Dermis blood vessel endothelial cell (primary cell): ENCODE data around the gene HOXD9. TPM values are rescaled to one million over a fixed set of nuclear protein-coding genes. Genes with fewer than 3 reads are reported as not detected.

Experiments
- DNase-seq: peaks from one replicate; pipeline ENCODE4 v3.0.0; 2010
- total RNA-seq: library from RNA; depleted of rRNA; stranded (reverse); fragments of >200 nt; gene quantifications from 2 replicates; pipeline ENCODE4 v1.2.3, GENCODE V29; 2014

The HOXD9 gene
- total RNA-seq, 1 donor from 2014 or later = 24.5 TPM

DNA sequence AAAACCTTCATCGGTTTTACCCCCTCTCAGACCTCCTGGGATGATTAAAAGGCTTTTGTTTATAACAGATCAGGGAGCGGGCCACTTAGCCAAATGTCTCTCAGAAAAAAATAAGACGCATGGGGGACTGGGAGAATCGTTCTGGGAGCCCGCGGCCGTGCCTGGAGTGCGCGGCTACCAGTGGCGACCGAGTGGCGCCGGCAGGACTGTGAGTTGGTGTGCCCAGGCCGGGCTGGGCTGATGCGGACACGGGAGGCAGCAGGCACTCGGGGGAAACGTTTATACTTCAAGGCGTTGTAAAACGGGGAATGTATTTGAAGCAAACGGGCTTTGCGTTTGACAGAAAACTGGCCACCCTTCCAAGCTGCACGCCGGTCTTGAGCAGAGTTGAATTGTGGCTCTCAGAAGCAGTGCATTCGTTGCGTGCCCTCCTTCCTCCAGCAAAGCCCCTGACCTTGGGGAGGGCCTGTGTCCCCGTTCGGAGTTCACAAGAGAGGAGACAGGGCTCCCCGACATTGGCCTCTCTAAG, 10.6 kb upstream of the HOXD9 start:
- DNase-seq = no peak

DNA sequence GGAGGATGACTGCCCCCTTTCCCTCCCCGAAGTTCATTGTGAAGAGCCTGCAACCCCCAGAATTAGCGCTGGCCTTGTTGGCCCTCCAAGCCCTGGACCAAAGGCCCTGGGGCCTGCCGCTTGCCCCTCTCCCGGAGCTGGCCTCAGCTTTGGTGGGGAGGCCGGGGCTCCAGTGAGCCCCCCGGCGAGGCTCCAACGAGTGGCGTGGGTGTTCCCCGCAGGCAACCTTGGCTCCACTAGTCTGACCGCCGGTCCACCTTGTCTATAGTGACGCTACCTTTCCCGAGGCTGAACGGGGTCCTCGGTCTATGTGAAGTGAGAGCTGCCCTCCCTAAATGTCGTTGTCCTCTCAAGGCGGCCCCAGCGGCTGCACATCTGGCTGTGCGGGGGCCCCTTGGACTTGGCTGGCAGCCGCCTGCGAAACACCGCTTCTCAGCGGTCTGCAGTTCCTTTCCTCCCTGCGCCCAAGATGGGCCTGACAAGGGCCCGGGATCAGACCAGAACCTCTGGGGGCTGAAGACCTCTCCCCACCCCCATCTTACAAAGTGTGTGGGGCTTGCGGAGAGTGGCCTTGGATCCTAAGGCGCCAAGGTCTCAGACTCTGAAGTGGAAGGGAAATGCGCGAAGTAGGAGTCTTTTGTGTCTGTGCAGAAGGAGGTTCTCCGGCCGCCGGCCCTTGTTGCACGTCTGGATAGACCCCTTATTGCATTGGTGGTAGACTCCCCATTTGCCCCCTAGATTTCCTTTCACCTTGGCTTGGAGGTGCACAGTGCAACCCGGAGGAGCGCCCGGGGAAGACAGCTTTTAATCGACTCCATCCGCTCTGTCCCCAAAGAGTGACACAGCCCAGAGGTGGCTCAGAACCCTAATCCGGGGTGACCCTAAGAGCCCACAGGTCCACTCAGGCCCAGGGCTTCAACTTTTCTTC, 9.9 kb upstream of the HOXD9 start:
- DNase-seq = no peak

DNA sequence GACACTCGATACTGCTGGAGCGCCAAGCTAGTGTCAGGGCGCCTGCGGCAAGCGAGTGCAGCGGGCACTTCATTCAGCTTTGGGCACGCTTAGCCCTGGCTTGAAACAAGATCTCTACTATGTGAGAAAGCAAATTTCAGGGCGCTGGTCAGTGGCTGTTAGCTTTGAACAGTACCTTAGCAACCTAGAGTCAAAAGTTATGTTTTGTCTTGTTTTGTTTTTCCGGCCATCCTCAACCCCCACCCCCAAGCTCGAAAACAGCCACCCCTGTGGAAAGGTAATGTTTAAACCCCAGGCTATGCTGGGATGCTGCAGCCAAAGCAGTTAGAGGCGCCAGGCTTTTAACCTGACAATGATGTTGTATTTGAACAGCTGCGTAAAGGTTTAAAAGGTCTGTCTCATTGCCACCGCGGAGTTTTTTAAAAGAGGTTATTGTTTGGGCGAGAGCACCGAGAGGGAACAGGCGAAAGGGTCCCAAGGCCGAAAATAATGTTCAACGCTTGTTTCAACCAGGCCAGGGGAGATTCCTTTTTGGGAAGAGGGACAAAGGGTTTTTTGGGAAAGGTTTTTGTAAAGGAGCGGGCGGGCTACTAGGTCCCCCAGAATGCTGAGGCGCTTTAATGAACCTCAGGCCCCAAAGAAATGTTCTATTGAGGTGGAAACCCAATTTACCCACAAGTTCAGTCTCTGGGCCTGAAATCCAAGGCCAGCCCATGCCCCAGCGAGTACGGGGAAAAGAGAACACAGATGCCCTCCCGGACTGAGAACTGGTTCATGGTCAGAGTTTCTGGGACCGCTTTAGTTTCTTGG, 8.2 kb upstream of the HOXD9 start:
- DNase-seq = no peak

DNA sequence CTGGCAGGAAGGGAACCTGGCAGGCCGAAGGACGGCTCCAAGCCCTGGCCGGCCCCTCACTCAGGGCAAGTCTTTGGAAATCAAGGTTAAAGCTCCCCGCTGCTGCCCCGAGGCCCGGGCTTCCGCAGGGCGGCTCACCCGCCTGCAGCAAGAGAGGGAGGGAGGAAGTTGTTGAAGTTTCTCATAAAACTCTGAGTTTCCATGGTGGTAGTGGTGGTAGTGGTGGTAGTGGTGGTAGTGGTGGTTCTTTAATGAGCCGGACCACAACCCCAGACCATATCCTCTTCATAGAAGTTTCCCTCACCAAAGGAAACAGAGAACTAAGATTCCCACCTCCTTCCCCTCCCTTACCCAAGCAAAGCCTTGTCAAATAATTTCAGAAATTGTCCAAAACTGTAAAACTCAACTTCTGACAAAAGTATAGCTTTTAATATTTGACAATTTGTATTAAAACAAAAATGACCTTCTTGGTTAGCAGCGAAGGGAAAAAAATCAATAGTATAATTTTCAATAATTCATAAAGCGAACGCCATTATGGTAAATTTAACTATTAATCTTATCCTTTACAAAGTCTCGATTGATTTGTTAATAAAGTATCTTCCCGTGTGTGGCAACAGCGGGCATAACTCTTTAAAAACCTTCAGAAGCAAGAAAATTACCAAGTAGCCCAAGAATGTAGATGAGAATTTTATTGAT, 7.4 kb upstream of the HOXD9 start:
- no peak for DNase-seq

DNA sequence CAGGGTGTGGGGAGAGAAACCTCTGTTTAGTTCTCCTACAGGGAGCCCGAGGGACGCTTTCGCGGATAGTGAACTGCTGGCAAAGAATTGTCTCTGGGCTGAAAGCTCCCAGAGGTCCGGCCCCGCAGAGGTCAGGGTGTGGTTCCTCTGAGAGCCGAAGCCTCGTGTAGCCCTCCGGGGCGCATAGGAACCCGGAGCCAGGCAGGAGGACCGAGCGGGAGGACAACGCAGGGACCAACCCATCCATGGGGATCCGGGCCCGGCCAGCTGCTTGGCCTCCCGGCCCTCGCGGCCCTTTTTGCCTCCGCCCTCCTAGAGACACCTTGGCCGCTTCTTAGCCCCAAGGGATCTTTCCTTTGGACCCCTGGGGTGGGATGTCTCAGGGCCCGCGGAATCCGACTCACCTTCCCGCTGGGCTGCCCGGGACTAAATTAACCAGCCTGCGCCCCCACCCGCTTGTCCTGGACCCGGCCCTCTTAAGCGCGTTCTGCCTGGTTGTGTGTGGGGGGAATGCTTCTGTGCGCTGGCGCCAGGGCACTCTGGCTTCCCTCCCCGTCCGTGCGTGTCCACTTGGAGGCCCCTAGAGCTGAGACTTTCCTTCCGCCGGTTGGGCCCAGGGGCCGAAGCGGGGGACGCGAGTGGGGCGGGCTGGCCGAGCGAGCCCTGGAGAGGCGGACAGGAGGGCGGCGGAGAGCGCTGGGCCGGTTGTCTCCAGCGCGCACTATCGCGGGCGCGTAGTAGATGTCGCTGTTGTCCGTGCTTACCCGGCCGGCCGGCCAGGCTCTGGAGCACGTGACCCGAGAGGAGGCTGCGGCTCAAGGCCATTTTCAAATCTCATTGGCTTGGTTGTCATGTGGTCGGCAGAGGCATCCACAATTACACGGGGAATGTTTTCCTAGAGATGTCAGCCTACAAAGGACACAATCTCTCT, 6.4 kb upstream of the HOXD9 start, which contains the start of gene HOXD10:
Gene HOXD10, plus strand, starts transcription at position 896 of the 931 bp plus-strand sequence. CDS start 56 bp downstream, outside the sequence.
- DNase-seq = peak; percentile 98

DNA sequence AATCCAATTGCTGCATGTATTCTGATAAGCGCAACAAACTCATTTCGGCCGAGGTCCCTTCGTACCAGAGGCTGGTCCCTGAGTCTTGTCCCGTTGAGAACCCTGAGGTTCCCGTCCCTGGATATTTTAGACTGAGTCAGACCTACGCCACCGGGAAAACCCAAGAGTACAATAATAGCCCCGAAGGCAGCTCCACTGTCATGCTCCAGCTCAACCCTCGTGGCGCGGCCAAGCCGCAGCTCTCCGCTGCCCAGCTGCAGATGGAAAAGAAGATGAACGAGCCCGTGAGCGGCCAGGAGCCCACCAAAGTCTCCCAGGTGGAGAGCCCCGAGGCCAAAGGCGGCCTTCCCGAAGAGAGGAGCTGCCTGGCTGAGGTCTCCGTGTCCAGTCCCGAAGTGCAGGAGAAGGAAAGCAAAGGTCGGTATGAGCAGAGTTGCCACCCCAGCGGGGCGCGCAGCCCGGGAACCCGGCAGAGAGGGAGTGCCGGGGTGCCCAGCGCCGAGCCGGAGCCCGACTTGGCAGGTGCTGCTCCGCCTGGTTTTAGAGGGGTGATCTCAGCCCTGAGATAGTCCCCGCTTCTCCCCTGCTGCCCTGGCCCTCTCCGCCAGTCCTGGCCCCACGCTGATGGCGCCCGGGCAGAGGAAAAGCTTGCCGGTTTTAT, 5.2 kb upstream of the HOXD9 start:
- DNase-seq = peak; percentile 64

DNA sequence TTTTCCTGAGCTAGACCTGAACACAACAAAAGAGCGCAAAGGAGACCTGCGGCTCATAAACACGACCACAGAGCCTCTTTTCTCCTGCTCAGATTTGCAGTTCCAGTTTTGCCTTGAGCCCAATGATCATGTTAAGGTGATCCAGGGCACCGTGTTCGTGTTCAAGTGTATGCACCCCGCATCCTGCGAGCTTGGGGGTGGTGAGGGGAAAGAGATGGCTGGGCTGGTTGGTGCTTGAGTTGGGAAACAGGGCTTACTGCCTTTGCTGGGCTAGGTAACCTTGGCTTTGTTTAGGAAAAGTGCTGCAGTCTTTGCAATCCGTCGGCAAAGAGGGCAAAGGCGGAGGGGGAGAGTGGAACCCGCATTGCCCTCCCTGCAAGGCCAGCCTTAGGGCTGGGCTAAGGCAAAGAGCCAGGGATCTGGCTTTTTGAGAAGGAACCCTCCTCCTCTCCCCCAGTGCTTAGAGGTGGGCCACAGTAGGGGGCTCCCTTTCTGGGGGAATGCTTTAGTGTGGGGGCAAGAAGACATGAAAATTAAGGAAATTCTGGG, 4.6 kb upstream of the HOXD9 start:
- peak; percentile 42 for DNase-seq

DNA sequence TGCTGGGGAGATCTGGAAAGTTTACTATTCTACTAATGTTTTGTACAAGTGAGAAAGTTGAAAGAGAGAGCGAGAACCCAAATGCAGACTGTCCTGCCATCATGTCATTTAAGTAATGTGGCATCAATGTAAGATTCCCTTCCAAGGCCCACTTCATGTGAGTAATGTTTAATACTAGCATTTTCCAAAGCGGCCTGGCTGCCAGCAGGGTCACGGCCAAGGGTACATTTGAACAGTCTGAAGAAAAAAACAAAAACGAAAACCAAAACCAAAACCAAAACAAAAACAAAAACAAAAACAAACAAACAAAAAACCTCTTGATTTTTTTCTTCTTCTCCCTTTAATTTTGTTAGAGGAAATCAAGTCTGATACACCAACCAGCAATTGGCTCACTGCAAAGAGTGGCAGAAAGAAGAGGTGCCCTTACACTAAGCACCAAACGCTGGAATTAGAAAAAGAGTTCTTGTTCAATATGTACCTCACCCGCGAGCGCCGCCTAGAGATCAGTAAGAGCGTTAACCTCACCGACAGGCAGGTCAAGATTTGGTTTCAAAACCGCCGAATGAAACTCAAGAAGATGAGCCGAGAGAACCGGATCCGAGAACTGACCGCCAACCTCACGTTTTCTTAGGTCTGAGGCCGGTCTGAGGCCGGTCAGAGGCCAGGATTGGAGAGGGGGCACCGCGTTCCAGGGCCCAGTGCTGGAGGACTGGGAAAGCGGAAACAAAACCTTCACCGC, 3.7 kb upstream of the HOXD9 start:
- DNase-seq = peak; percentile 92

DNA sequence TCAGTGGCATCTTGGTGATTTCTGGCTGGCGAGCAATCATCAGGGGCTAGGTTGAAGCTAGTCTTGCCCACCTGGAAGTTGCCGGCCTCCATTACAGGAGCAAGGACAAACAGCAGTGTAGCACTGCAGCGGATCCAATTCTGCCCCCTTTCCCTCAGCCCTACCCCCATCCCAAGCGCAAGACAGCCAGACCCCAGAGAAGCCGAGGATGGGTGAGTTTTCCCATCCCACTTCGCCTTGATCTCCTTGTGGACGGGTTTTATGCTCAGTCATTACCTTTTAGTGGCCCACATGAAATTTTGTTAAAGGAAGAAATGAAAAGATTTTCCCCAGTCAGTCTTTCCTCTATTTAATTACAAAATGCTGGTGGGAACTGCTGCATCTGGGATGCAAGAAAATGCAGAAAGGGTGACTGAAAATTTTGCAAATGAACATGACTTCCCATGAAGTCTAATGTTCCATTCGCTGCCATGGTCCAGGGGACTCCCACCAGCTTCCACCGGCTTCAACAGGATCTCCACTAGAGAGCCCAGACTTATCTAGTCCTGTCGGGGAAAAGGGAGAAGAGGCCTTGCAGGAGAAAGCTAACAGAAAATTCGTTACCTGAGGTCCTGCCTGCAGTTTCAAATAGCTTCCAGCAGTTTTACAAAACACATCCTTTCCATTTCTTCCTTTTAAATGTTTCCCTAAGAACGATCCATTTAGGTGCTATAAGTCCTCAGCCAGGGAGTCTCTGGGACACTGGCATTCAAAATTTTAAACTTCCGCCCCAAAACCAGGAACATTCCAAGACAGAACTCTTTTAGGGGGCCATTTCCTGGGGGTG, 1.9 kb upstream of the HOXD9 start:
- DNase-seq = peak; percentile 63

DNA sequence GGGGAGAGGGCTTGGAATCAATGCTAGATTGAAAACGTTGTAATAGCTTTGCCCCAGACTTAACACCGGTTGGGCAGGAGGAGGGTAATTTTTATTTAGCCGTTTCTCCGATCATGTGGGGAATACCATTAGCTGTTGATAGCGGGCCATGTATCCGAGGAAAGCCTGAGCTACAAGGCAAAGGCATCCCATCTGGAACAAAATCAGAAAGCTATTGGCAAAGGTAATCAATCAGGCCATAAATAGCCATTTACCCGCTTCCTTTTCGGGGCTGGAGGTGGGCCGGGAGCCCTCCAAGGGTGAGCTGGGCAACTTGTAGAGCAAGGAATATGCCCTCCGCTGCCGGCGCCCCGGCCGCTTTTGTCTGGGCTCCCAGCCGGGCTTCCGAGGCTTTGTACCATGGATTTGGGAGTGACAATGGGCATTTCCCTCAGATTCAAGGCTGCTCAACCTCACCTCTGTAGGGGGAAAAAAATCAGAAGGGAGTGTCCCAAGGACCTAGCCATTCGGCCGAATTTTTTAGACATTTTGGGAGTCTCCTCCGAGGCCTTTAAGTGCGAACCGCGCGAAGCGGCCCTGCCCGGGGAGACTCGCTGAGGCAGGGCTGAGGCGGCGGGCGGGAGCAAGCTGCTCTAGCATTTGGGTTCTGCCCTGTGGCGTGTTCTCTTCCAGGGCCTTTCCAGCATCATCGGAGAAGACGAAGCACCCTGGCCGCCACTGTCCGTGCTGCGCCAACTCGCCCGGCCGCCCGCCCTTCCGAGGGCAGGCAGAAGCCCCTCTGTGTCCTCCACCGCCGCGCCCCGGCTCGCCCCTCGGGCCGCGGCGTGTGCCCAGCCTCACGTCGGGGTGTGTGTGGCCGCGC, 1.1 kb upstream of the HOXD9 start:
- peak; percentile 61 for DNase-seq

DNA sequence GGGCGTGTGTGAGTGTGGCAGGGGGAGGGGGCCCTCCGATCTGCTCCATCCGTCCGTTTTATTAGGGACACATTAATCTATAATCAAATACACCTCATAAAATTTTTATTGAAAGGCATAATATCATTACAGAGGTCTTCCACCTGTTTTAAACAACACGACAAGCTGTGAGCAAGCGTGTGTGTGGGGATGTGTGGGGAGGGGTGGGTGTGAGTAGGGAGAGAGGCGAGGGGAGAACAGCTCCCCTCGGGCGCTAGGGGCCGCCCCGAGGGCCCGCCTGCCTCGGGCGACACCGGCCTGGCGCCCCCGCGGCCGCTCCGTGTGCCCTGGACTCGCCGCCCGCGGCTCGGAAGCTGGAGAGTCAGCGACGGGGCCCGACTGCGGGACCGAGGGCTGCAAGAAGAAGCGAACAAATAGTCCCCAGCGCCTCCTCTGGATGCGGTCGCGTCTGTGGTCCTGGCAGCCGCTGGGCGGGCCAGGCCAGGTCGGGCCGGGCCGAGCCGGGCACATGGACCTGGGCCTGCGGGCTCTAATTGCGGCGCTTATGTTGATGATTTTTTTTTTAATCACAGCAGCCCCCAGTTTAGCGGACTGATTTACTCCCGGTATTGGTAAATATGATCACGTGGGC, 352 bp upstream of the HOXD9 start:
- no peak for DNase-seq

DNA sequence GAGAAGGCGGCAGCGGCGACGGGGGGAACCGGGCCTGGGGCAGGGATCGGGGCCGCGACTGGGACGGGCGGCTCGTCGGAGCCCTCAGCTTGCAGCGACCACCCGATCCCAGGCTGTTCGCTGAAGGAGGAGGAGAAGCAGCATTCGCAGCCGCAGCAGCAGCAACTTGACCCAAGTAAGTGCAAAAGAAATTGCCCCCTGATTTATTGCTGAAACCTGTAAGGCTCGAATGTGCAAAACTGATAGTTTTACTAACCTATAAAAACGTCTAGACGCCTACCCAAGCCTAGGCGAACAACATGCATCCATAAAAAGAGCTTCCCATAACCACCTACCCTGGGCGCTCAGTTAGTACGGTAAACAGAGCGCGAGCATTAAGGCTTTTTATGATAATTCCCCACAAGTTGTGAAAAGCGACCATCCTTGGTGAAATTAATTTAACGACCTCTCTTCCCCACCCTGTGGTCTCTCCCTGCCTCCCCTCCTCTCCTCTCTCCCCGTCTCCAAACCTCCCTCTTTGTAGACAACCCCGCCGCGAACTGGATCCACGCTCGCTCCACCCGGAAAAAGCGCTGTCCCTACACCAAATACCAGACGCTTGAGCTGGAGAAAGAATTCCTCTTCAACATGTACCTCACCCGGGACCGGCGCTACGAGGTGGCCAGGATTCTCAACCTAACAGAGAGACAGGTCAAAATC, 1.0 kb downstream of the HOXD9 start:
- DNase-seq = peak; percentile 64

DNA sequence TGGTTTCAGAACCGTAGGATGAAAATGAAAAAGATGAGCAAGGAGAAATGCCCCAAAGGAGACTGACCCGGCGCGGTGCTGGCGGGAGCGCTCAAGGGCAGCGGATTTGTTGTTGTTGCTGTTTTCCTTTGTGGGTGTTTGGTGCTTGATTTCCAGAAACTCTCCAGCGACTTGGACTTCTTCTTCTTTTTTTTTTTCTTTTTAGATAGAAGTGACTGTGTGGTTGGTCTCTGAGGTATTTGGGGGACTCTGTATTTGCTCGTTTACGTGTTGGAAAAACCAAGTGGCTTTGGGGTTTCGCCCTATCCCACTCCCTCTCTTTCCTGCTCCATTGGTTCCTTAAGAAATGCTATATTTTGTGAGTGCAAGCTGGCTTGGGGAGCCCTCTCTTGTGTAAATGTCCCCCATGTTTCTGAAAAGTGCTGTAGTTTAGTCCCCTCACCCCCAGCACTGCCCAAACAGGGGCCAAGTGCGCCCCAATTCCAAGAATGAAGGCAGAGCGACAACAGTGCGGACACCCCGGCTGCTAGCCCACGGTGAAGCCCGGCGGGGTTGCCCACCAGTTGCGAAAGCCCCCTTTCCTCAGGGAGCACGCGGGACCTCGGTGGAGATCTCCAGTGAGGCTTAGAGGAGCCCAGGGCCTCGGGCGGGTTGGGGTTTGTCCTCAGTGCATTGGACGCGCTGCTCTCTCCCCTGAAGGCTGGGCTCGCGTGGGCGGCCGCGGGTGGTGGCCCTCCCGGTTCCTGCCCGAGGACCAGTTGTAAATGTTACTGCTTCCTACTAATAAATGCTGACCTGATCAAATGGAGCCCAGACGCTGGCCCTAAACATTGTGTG, 1.8 kb downstream of the HOXD9 start:
- DNase-seq = no peak

DNA sequence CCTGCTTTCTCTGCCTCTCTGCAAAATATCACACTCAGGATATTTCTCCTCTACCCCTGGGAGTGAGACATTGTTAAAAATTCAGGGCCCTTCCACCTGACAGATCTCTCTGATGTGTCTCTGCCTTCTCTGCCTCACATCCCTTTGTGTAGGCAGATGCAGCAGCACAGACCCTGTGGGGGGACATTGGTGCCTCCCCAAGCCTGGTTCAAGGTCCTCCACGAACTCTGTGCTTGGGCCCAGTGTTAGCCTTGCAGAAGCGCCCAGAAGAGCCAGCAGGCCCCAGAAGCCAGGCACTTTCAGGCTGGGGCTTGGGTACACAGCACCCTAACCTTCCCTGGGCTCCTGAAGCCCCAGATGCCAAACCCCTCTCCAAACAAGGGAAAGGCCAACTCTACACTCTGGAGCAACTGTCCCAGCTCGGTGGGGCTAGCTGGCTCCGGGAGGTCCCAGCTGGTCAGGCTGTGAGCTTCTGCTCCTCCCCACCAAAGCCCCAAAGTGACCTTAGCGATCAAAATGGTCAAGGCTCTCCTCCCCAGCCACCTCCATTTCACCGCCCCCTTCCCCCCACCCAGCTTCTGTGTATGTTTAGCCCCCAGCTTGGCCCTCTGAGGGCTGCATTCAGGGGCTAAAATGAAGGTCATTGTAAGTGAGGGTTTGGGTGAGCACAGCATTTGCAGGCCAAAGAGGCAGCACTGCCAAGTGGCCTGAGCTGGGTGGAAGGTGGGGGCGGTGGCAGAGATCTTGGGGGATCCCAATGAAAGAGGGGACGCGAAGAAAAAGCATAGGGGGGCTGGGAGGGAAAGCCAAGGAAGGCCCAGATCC, 2.6 kb downstream of the HOXD9 start:
- DNase-seq = peak; percentile 43

DNA sequence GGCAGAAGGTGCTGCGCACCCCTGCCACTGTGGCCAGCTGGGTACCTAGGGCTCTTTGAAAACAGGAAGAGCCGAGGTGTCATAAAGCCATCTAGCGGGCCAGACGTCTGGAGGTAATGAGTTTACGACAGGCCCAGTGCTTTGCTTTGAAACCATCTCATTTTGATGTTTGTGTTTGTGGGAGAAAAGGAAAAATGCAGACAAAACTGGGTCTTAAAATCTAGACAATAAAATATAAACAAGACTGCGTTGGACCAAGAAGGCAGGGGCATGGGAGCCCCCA, 3.2 kb downstream of the HOXD9 start:
- peak; percentile 60 for DNase-seq
